ENCODE measurements around the gene CDKN2AIPNL.
"Not testable (repeated sequence)": the region's sequence is repeated elsewhere in the genome, so short reads cannot be mapped to it uniquely, and the experiment has no call there.

The CDKN2AIPNL gene

GRCh38 chr5:134394932-134395331 is 16.7 kb downstream of the CDKN2AIPNL start:
- Histone ChIP-seq H3K9ac (ENCODE audit: low read length) (no peak overlapping the region), H3K9me3 (ENCODE audit: low read length) (no peaks in the 10 kb centered on the region), H3K27ac (ENCODE audit: low read depth, low read length) (no peak overlapping the region), H3K27me3 (ENCODE audit: control insufficient read depth in 1 of 2, insufficient read depth in 2 of 2, low read length in 2 of 2) (no peaks in the 10 kb centered on the region), H3K4me1 (ENCODE audit: insufficient read depth, low read length) (no peaks in the 10 kb centered on the region), H3K4me3 (ENCODE audit: low read depth in 1 of 2, low read length in 2 of 2) (no peak overlapping the region), H3K36me3 (ENCODE audit: insufficient read depth, low read length) (peaks cover 74% of the 10 kb centered on the region)

- Histone ChIP-seq H3K27ac (ENCODE audit: low read depth, low read length) (no peak overlapping the region), H3K4me3 (ENCODE audit: low read depth in 1 of 2, low read length in 2 of 2) (no peak overlapping the region), H3K36me3 (ENCODE audit: insufficient read depth, low read length) (peaks cover 82% of the 10 kb centered on the region)
These were observed 19.4 kb downstream of the CDKN2AIPNL start for GRCh38 chr5:134392301-134392700.

GRCh38 chr5:134387443-134387842 is 24.2 kb downstream of the CDKN2AIPNL start:
- peaks cover 57% of the 10 kb centered on the region for H3K36me3 ChIP-seq (ENCODE audit: insufficient read depth, low read length)
- no peaks in the 10 kb centered on the region for H3K9me3 ChIP-seq (ENCODE audit: low read length)
- no peak overlapping the region for H3K4me3 ChIP-seq (ENCODE audit: low read depth in 1 of 2, low read length in 2 of 2)
- H3K27ac ChIP-seq (ENCODE audit: low read depth, low read length) = no peak overlapping the region
- no peaks in the 10 kb centered on the region for H3K4me1 ChIP-seq (ENCODE audit: insufficient read depth, low read length)
- H3K27me3 ChIP-seq (ENCODE audit: control insufficient read depth in 1 of 2, insufficient read depth in 2 of 2, low read length in 2 of 2) = no peaks in the 10 kb centered on the region
- no peak overlapping the region for H3K9ac ChIP-seq (ENCODE audit: low read length)

More at GRCh38 chr5:134392301-134392700, 19.4 kb downstream of the CDKN2AIPNL start:
- H3K4me1 ChIP-seq (ENCODE audit: insufficient read depth, low read length) = no peaks in the 10 kb centered on the region
- no peaks in the 10 kb centered on the region for H3K27me3 ChIP-seq (ENCODE audit: control insufficient read depth in 1 of 2, insufficient read depth in 2 of 2, low read length in 2 of 2)
- H3K9me3 ChIP-seq (ENCODE audit: low read length) = no peaks in the 10 kb centered on the region
- H3K9ac ChIP-seq (ENCODE audit: low read length) = no peak overlapping the region

- no peaks in the 10 kb centered on the region for H3K27me3 ChIP-seq (ENCODE audit: control insufficient read depth in 1 of 2, insufficient read depth in 2 of 2, low read length in 2 of 2)
- H3K9me3 ChIP-seq (ENCODE audit: low read length) = no peaks in the 10 kb centered on the region
- no peaks in the 10 kb centered on the region for H3K4me1 ChIP-seq (ENCODE audit: insufficient read depth, low read length)
- no peak overlapping the region for H3K27ac ChIP-seq (ENCODE audit: low read depth, low read length)
- H3K9ac ChIP-seq (ENCODE audit: low read length) = no peak overlapping the region
- H3K4me3 ChIP-seq (ENCODE audit: low read depth in 1 of 2, low read length in 2 of 2) = no peak overlapping the region
- H3K36me3 ChIP-seq (ENCODE audit: insufficient read depth, low read length) = peaks cover 42% of the 10 kb centered on the region
These were observed 27.5 kb downstream of the CDKN2AIPNL start for GRCh38 chr5:134383980-134384697.

GRCh38 chr5:134382204-134382603 is 29.5 kb downstream of the CDKN2AIPNL start:
- peaks cover 31% of the 10 kb centered on the region for H3K36me3 ChIP-seq (ENCODE audit: insufficient read depth, low read length)
- not testable (repeated sequence) for H3K27me3 ChIP-seq (ENCODE audit: control insufficient read depth in 1 of 2, insufficient read depth in 2 of 2, low read length in 2 of 2); H3K27ac ChIP-seq (ENCODE audit: low read depth, low read length)

GRCh38 chr5:134380346-134380745 is 31.3 kb downstream of the CDKN2AIPNL start:
- Histone ChIP-seq H3K4me3 (ENCODE audit: low read depth in 1 of 2, low read length in 2 of 2) (no peak overlapping the region), H3K27ac (ENCODE audit: low read depth, low read length) (no peak overlapping the region), H3K9ac (ENCODE audit: low read length) (no peak overlapping the region), H3K27me3 (ENCODE audit: control insufficient read depth in 1 of 2, insufficient read depth in 2 of 2, low read length in 2 of 2) (no peaks in the 10 kb centered on the region), H3K36me3 (ENCODE audit: insufficient read depth, low read length) (peaks cover 38% of the 10 kb centered on the region), H3K9me3 (ENCODE audit: low read length) (no peaks in the 10 kb centered on the region), H3K4me1 (ENCODE audit: insufficient read depth, low read length) (no peaks in the 10 kb centered on the region)

More at GRCh38 chr5:134382204-134382603, 29.5 kb downstream of the CDKN2AIPNL start:
- H3K4me1 ChIP-seq (ENCODE audit: insufficient read depth, low read length); H3K4me3 ChIP-seq (ENCODE audit: low read depth in 1 of 2, low read length in 2 of 2); H3K9ac ChIP-seq (ENCODE audit: low read length); H3K9me3 ChIP-seq (ENCODE audit: low read length): not testable (repeated sequence)

- no peak overlapping the region for H3K4me3 ChIP-seq (ENCODE audit: low read depth in 1 of 2, low read length in 2 of 2)
- H3K27me3 ChIP-seq (ENCODE audit: control insufficient read depth in 1 of 2, insufficient read depth in 2 of 2, low read length in 2 of 2) = no peaks in the 10 kb centered on the region
- H3K9ac ChIP-seq (ENCODE audit: low read length) = no peak overlapping the region
- H3K36me3 ChIP-seq (ENCODE audit: insufficient read depth, low read length) = peaks cover 17% of the 10 kb centered on the region
- peaks cover 22% of the 10 kb centered on the region for H3K4me1 ChIP-seq (ENCODE audit: insufficient read depth, low read length)
- H3K27ac ChIP-seq (ENCODE audit: low read depth, low read length) = no peak overlapping the region
- no peaks in the 10 kb centered on the region for H3K9me3 ChIP-seq (ENCODE audit: low read length)
These were observed 37.4 kb downstream of the CDKN2AIPNL start for GRCh38 chr5:134374232-134374631.

- H3K4me3 ChIP-seq (ENCODE audit: low read depth in 1 of 2, low read length in 2 of 2) = not testable (repeated sequence)
These were observed 38.0 kb downstream of the CDKN2AIPNL start for GRCh38 chr5:134373633-134374032.

GRCh38 chr5:134371834-134372340 is 39.8 kb downstream of the CDKN2AIPNL start:
- Histone ChIP-seq H3K9me3 (ENCODE audit: low read length) (no peaks in the 10 kb centered on the region), H3K4me1 (ENCODE audit: insufficient read depth, low read length) (peaks cover 22% of the 10 kb centered on the region), H3K4me3 (ENCODE audit: low read depth in 1 of 2, low read length in 2 of 2) (peak overlapping the region; percentile 89 to 98), H3K9ac (ENCODE audit: low read length) (peak overlapping the region; percentile 88), H3K27me3 (ENCODE audit: control insufficient read depth in 1 of 2, insufficient read depth in 2 of 2, low read length in 2 of 2) (no peaks in the 10 kb centered on the region), H3K36me3 (ENCODE audit: insufficient read depth, low read length) (peaks cover 9% of the 10 kb centered on the region), H3K27ac (ENCODE audit: low read depth, low read length) (peak overlapping the region; percentile 98)

More at GRCh38 chr5:134373633-134374032, 38.0 kb downstream of the CDKN2AIPNL start:
- H3K36me3 ChIP-seq (ENCODE audit: insufficient read depth, low read length) = peaks cover 17% of the 10 kb centered on the region
- not testable (repeated sequence) for H3K27ac ChIP-seq (ENCODE audit: low read depth, low read length); H3K27me3 ChIP-seq (ENCODE audit: control insufficient read depth in 1 of 2, insufficient read depth in 2 of 2, low read length in 2 of 2); H3K9ac ChIP-seq (ENCODE audit: low read length); H3K9me3 ChIP-seq (ENCODE audit: low read length)
- peaks cover 22% of the 10 kb centered on the region for H3K4me1 ChIP-seq (ENCODE audit: insufficient read depth, low read length)

- peak within 1 kb of the TSS; percentile 98 for H3K27ac ChIP-seq (ENCODE audit: low read depth, low read length)
- H3K4me1 ChIP-seq (ENCODE audit: insufficient read depth, low read length) = peaks cover 22% of the 10 kb centered on the region
- no peaks in the 10 kb centered on the region for H3K9me3 ChIP-seq (ENCODE audit: low read length)
- peaks cover 3% of the 10 kb centered on the region for H3K36me3 ChIP-seq (ENCODE audit: insufficient read depth, low read length)
- H3K9ac ChIP-seq (ENCODE audit: low read length) = peak within 1 kb of the TSS; percentile 88
- H3K27me3 ChIP-seq (ENCODE audit: control insufficient read depth in 1 of 2, insufficient read depth in 2 of 2, low read length in 2 of 2) = no peaks in the 10 kb centered on the region
- peak within 1 kb of the TSS; percentile 89 to 98 for H3K4me3 ChIP-seq (ENCODE audit: low read depth in 1 of 2, low read length in 2 of 2)
These were observed 40.5 kb downstream of the CDKN2AIPNL start, which contains the start of gene UBE2B for GRCh38 chr5:134370871-134371833. Gene UBE2B (plus strand): TSS chr5:134371569. CDS start chr5:134371596, 27 bp downstream.

- H3K9me3 ChIP-seq (ENCODE audit: low read length) = no peaks in the 10 kb centered on the region
- peak overlapping the region; percentile 53 for H3K9ac ChIP-seq (ENCODE audit: low read length)
- H3K4me3 ChIP-seq (ENCODE audit: low read depth in 1 of 2, low read length in 2 of 2) = peak overlapping the region; percentile 11 to 89
- H3K27ac ChIP-seq (ENCODE audit: low read depth, low read length) = peak overlapping the region; percentile 98
- no peaks in the 10 kb centered on the region for H3K27me3 ChIP-seq (ENCODE audit: control insufficient read depth in 1 of 2, insufficient read depth in 2 of 2, low read length in 2 of 2)
- peaks cover 3% of the 10 kb centered on the region for H3K36me3 ChIP-seq (ENCODE audit: insufficient read depth, low read length)
- peaks cover 22% of the 10 kb centered on the region for H3K4me1 ChIP-seq (ENCODE audit: insufficient read depth, low read length)
These were observed 41.3 kb downstream of the CDKN2AIPNL start for GRCh38 chr5:134370311-134370870.
